CD4-positive, alpha-beta T cell treated with Interleukin-4 for 1 hour (primary cell): Measurements from ENCODE around the gene PTPRD.
A peak's percentile ranks its signal among the peaks of the same experiment; 100 is the strongest.
"Not testable (repeated sequence)": the region's sequence is repeated elsewhere in the genome, so short reads cannot be mapped to it uniquely, and the experiment has no call there.

Source experiments
- DNase-seq, 2 donors: peaks; one replicate each; pipeline ENCODE4 v3.0.0-alpha.2; 2020 to 2022

PTPRD gene

GRCh38 chr9:8946461-8946860 is 1666.3 kb downstream of the PTPRD start:
- no peak for DNase-seq

GRCh38 chr9:8943392-8943791 is 1669.4 kb downstream of the PTPRD start:
- DNase-seq, result no peak

- DNase-seq, result no peak
Measured at GRCh38 chr9:8940650-8941049, 1672.2 kb downstream of the PTPRD start.

GRCh38 chr9:8926461-8926860 is 1686.3 kb downstream of the PTPRD start:
- DNase-seq, result no peak

GRCh38 chr9:8924562-8924961 is 1688.2 kb downstream of the PTPRD start:
- no peak for DNase-seq

- DNase-seq, result not testable (repeated sequence)
Measured at GRCh38 chr9:8920478-8921183, 1692.2 kb downstream of the PTPRD start.

GRCh38 chr9:8917956-8918739 is 1694.7 kb downstream of the PTPRD start:
- no peak for DNase-seq

- no peak for DNase-seq
Measured at GRCh38 chr9:8916771-8917170, 1696.0 kb downstream of the PTPRD start.

- DNase-seq, result no peak
Measured at GRCh38 chr9:8907868-8908267, 1704.9 kb downstream of the PTPRD start.

- DNase-seq, result no peak
Measured at GRCh38 chr9:8905731-8906130, 1707.1 kb downstream of the PTPRD start.

- no peak for DNase-seq
Measured at GRCh38 chr9:8904771-8905515, 1707.9 kb downstream of the PTPRD start.

GRCh38 chr9:8903077-8903476 is 1709.7 kb downstream of the PTPRD start:
- no peak for DNase-seq

GRCh38 chr9:8901146-8901545 is 1711.7 kb downstream of the PTPRD start:
- no peak for DNase-seq

- DNase-seq, result no peak
Measured at GRCh38 chr9:8899511-8899910, 1713.3 kb downstream of the PTPRD start.

GRCh38 chr9:8895861-8896224 is 1717.0 kb downstream of the PTPRD start:
- DNase-seq, result peak in 1 of 2 donors; percentile 19

- no peak for DNase-seq
Measured at GRCh38 chr9:8895106-8895860, 1717.5 kb downstream of the PTPRD start.

GRCh38 chr9:8890695-8891094 is 1722.1 kb downstream of the PTPRD start:
- no peak for DNase-seq

GRCh38 chr9:8889100-8889499 is 1723.7 kb downstream of the PTPRD start:
- no peak for DNase-seq

- DNase-seq, result no peak
Measured at GRCh38 chr9:8888591-8888990, 1724.2 kb downstream of the PTPRD start.

- DNase-seq, result no peak
Measured at GRCh38 chr9:8887369-8887768, 1725.4 kb downstream of the PTPRD start.

GRCh38 chr9:8883321-8883720 is 1729.5 kb downstream of the PTPRD start:
- DNase-seq, result no peak

- DNase-seq, result no peak
Measured at GRCh38 chr9:8880060-8880459, 1732.7 kb downstream of the PTPRD start.

- no peak for DNase-seq
Measured at GRCh38 chr9:8879284-8879683, 1733.5 kb downstream of the PTPRD start.
